A549 (cell line): Measurements from ENCODE around the gene MYNN. TPM values are rescaled to one million over a fixed set of nuclear protein-coding genes. Genes with fewer than 3 reads are reported as not detected.
A peak's percentile ranks its signal among the peaks of the same experiment; 100 is the strongest.

Source experiments
- ATAC-seq, 2 experiments: fragments of 200-7000 bp in 1 of 2; fragments of >200 bp in 1 of 2; cut with Nextera tagmentation in 1 of 2; cut with Tn5 transposase in 1 of 2; 3 replicates each; pipeline versions ENCODE4 v1.8.0 to v1.9.1; 2018 to 2020; ENCODE audit warnings: mild to moderate bottlenecking in 1 of 2, moderate library complexity in 1 of 2
- CTCF ChIA-PET: fragments of 300-600 bp; sonication (Branson Sonifier 250); formaldehyde crosslinking; extraction: SDS; loops from one replicate; lab custom pipeline; 2021; ENCODE audit warnings: antibody characterized with exemption, inconsistent platforms; lab: Yijun Ruan, JAX
- POLR2A ChIA-PET: fragments of 350-600 bp; formaldehyde crosslinking; extraction: SDS; loops from one replicate; lab custom pipeline; 2021; ENCODE audit warnings: antibody characterized with exemption, inconsistent platforms; lab: Yijun Ruan, JAX
- DNase-seq, 2 experiments: peaks; one replicate each; pipeline versions ENCODE4 v3.0.0 to v3.0.0-alpha.2; 2011 to 2016; ENCODE audit warnings: low read depth in 1 of 2, low spot score in 1 of 2
- FAIRE-seq: peaks from 2 replicates; lab custom pipeline; 2011; peaks lifted over from hg19 to GRCh38; lab: Jason Lieb, UNC
- H3K27ac ChIP-seq, 2 experiments: fragments of >200 bp; sonication (Bioruptor Twin); formaldehyde crosslinking; 3 replicates each; pipeline ENCODE4 v1.5.1; 2016 to 2017
- H3K4me1 ChIP-seq: fragments of >200 bp; sonication (Bioruptor Twin); formaldehyde crosslinking; 3 replicates; pipeline ENCODE4 v1.6.1; 2016
- H3K4me2 ChIP-seq: fragments of >200 bp; sonication (Bioruptor Twin); formaldehyde crosslinking; 3 replicates; pipeline ENCODE4 v1.6.1; 2016
- H3K4me3 ChIP-seq: fragments of >200 bp; sonication (Bioruptor Twin); formaldehyde crosslinking; 3 replicates; pipeline ENCODE4 v1.5.1; 2016
- H3K9me3 ChIP-seq: fragments of >200 bp; sonication (Bioruptor Twin); formaldehyde crosslinking; 3 replicates; pipeline ENCODE4 v1.6.1; 2016
- CBX2 ChIP-seq: fragments of 200-600 bp; sonication (generic); IDR thresholded peaks from 2 replicates; pipeline ENCODE4 v1.6.1; 2016; ENCODE audit warnings: low read depth, mild to moderate bottlenecking, borderline replicate concordance
- CEBPB ChIP-seq, 2 experiments: fragments of >200 bp in 1 of 2; sonication (Bioruptor Twin) in 1 of 2; formaldehyde crosslinking in 1 of 2; IDR thresholded peaks; 2 replicates each; pipeline ENCODE4 v1.6.1; 2012 to 2016
- EHF ChIP-seq: fragments of 250-450 bp; sonication (Bioruptor Pico); IDR thresholded peaks from 2 replicates; pipeline ENCODE4 v1.5.0; 2020; ENCODE audit warnings: mild to moderate bottlenecking
- FOSB ChIP-seq: fragments of 250-450 bp; sonication (Bioruptor Pico); IDR thresholded peaks from 2 replicates; pipeline ENCODE4 v1.5.0; 2020; ENCODE audit warnings: mild to moderate bottlenecking, moderate library complexity
- FOSL2 ChIP-seq, 2 experiments: fragments of 450-650 bp in 1 of 2; fragments of >200 bp in 1 of 2; sonication (Bioruptor Twin) in 1 of 2; formaldehyde crosslinking; IDR thresholded peaks; 2 replicates each; pipeline versions ENCODE4 v1.5.0 to v1.6.1; 2016 to 2020; ENCODE audit warnings: mild to moderate bottlenecking in 1 of 2, moderate library complexity in 1 of 2
- HDAC2 ChIP-seq: fragments of 200-600 bp; sonication (generic); IDR thresholded peaks from 2 replicates; pipeline ENCODE4 v1.6.1; 2016
- HOXA7 ChIP-seq: fragments of 250-450 bp; sonication (Bioruptor Pico); IDR thresholded peaks from 2 replicates; pipeline ENCODE4 v1.5.0; 2020; ENCODE audit warnings: mild to moderate bottlenecking, moderate library complexity
- JUNB ChIP-seq: fragments of >200 bp; sonication (Bioruptor Twin); formaldehyde crosslinking; IDR thresholded peaks from 2 replicates; pipeline ENCODE4 v1.6.1; 2016
- KDM1A ChIP-seq: fragments of 200-600 bp; sonication (generic); IDR thresholded peaks from 2 replicates; pipeline ENCODE4 v1.6.1; 2016; ENCODE audit warnings: low read depth, mild to moderate bottlenecking
- MAFK ChIP-seq: fragments of 450-650 bp; IDR thresholded peaks from 2 replicates; pipeline ENCODE4 v1.6.1; 2014; ENCODE audit not compliant: partially characterized antibody
- NPAS2 ChIP-seq: fragments of 250-450 bp; sonication (Bioruptor Pico); IDR thresholded peaks from 2 replicates; pipeline ENCODE4 v1.8.0; 2022; ENCODE audit warnings: mild to moderate bottlenecking, moderate library complexity, borderline replicate concordance
- RCOR1 ChIP-seq: fragments of 150-350 bp; IDR thresholded peaks from 2 replicates; pipeline ENCODE4 v1.6.1; 2014; ENCODE audit warnings: antibody characterized with exemption, low read length, low read depth
- RFX5 ChIP-seq: fragments of 450-650 bp; IDR thresholded peaks from 2 replicates; pipeline ENCODE4 v1.7.1; 2014; ENCODE audit warnings: antibody characterized with exemption, mild to moderate bottlenecking, moderate library complexity
- SREBF2 ChIP-seq: fragments of 450-650 bp; IDR thresholded peaks from 2 replicates; pipeline ENCODE4 v1.6.1; 2014; ENCODE audit warnings: mild to moderate bottlenecking, moderate library complexity
- TFCP2L1 ChIP-seq: fragments of 250-450 bp; sonication (Bioruptor Pico); IDR thresholded peaks from 2 replicates; pipeline ENCODE4 v1.5.0; 2021; ENCODE audit warnings: mild to moderate bottlenecking
- ZC3H11A ChIP-seq: fragments of 450-650 bp; IDR thresholded peaks from 2 replicates; pipeline ENCODE4 v1.6.1; 2014; ENCODE audit warnings: antibody characterized with exemption, mild to moderate bottlenecking
- WGBS: methylation state at CpG from one replicate; pipeline ENCODE4 v1.1.6; 2017; ENCODE audit errors: missing lambda C conversion rate; 5-methylcytosine and 5-hydroxymethylcytosine counted together
- polyA plus RNA-seq, 4 experiments: library from polyadenylated mRNA; depleted of rRNA in 3 of 4; stranded (reverse); fragments of >200 nt; fragmentation: RNase III in 1 of 4; extraction: RNeasy Plus Mini Kit Qiagen cat#74134 plus additional on column Dnase treatment in 1 of 4; gene quantifications; 2 replicates in 3 of 4; 3 replicates in 1 of 4; pipeline ENCODE4 v1.2.3, GENCODE V29; 2011 to 2017
- TF ChIP-seq, protein P1 (sequence below): fragments of >200 bp; sonication (Bioruptor Twin); formaldehyde crosslinking; IDR thresholded peaks from 2 replicates; pipeline ENCODE4 v1.6.1; 2016
- TF ChIP-seq, protein P2 (sequence below): fragments of 250-450 bp; sonication (Bioruptor Pico); IDR thresholded peaks from 2 replicates; pipeline ENCODE4 v1.5.0; 2021; ENCODE audit warnings: mild to moderate bottlenecking, moderate library complexity, borderline replicate concordance
- TF ChIP-seq, protein P3 (sequence below): IDR thresholded peaks from 2 replicates; pipeline ENCODE4 v1.6.1; 2012
- TF ChIP-seq, protein P4 (sequence below): fragments of >200 bp; sonication (Bioruptor Twin); formaldehyde crosslinking; IDR thresholded peaks from 3 replicates; pipeline ENCODE4 v1.5.1; 2016

MYNN gene
- polyA plus RNA-seq, 2 of the 4 experiments (the other 2 are of a cell fraction), result 12.0 to 31.6 TPM

DNA sequence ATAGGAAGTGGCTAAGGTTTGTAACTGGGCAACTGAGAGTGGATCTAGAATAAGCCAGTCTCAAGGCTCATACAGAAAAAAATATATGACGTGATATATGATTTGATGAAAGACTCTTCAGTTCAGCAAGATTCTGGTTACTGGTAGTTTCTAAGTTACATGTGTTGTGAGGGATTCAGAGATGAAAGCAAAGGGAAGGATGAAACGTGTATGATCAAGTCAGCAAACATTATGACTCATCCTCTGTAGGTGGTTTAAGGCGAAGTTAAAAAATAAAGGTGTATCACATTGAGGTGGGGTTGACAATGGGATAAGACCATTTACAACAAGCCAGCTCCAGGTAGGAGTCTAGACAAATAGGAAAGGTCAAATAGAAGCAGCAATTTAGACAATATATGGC, 24.5 kb upstream of the MYNN start:
- no peak overlapping the region for H3K4me3 ChIP-seq
- H3K27ac ChIP-seq, result no peak overlapping the region
- CTCF ChIA-PET, result no interaction called here
- POLR2A ChIA-PET, result no interaction called here
- DNase-seq (no peak), ATAC-seq (no peak), FAIRE-seq (no peak)
- TF ChIP-seq, protein P1, sequence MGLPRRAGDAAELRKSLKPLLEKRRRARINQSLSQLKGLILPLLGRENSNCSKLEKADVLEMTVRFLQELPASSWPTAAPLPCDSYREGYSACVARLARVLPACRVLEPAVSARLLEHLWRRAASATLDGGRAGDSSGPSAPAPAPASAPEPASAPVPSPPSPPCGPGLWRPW, result no peak
- no peak for TF ChIP-seq FOSL2 (IDR thresholded peaks at IDR 0.05)
- peak; percentile 66; the same call in 1 of the 2 replicates for TF ChIP-seq FOSL2 (CRISPR knock-in tag; IDR thresholded peaks at IDR 0.05)
- no peaks in the 10 kb centered on the region for H3K9me3 ChIP-seq
- whole genome bisulfite sequencing, result 17% methylated on average over 3 of the region's 3 CpGs
- no peak overlapping the region for H3K4me2 ChIP-seq
- H3K4me1 ChIP-seq, result no peaks in the 10 kb centered on the region

DNA sequence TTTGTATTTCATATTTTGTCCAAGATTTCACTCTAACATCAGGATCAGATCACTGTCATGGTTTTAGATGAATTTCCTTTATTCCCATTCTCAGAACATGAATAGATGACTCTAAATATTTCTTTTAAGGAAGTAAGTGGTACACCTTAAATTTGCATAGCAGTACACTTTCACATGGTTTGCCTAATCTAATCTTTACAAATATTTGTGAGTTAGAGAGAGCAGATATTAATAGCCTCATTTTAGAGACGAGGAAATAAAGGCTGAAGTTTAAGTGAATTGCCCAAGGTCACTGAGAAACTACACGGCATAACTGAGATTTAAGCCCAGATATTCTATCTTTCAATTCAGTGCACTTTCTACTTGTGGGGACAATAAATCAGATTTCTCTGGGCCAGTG, 22.5 kb upstream of the MYNN start:
- Histone ChIP-seq H3K4me2 (no peak overlapping the region), H3K9me3 (no peaks in the 10 kb centered on the region), H3K27ac (no peak overlapping the region), H3K4me3 (no peak overlapping the region), H3K4me1 (no peaks in the 10 kb centered on the region)
- no peak for ATAC-seq
- WGBS, result 24% methylated on average over 2 of the region's 2 CpGs
- DNase-seq, result no peak
- FAIRE-seq, result no peak
- ChIA-PET CTCF (no interaction called here), POLR2A (interaction anchor here (1.6 kb wide), 1 partner anchor 14 kb away, joined by 4 read pairs; the partner anchor contains the start of gene TERC)
- TF ChIP-seq ZC3H11A (no peak), CEBPB (IDR thresholded peaks at IDR 0.05) (no peak), CBX2 (no peak), RCOR1 (no peak)

DNA sequence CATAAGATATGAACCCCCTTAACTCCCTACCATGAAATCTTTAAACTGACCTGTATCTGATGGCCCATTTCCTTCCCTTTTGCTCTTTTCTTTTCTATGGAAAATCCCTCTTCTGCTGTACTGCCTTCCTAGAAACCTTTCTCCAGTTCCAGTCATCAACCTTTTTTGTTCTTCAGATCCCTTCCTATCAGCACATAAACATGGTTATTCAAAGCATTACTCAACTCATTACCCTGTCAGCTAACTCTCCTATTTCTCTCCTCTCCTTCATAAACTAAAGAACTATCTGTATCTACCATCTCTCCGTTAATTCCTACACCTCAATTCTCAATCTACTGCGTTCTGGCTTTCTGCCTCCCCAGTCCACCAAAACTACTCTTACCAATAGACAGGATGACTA, 21.3 kb upstream of the MYNN start:
- Histone ChIP-seq H3K4me3 (no peak overlapping the region), H3K4me1 (no peaks in the 10 kb centered on the region), H3K4me2 (no peak overlapping the region), H3K9me3 (no peaks in the 10 kb centered on the region), H3K27ac (no peak overlapping the region)
- ATAC-seq (no peak), DNase-seq (no peak), FAIRE-seq (no peak)
- no peak for TF ChIP-seq RFX5
- no peak for TF ChIP-seq SREBF2
- TF ChIP-seq TFCP2L1, result no peak
- TF ChIP-seq, protein P2, sequence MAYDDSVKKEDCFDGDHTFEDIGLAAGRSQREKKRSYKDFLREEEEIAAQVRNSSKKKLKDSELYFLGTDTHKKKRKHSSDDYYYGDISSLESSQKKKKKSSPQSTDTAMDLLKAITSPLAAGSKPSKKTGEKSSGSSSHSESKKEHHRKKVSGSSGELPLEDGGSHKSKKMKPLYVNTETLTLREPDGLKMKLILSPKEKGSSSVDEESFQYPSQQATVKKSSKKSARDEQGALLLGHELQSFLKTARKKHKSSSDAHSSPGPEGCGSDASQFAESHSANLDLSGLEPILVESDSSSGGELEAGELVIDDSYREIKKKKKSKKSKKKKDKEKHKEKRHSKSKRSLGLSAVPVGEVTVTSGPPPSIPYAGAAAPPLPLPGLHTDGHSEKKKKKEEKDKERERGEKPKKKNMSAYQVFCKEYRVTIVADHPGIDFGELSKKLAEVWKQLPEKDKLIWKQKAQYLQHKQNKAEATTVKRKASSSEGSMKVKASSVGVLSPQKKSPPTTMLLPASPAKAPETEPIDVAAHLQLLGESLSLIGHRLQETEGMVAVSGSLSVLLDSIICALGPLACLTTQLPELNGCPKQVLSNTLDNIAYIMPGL (CRISPR knock-in tag), result no peak
- no peak for TF ChIP-seq NPAS2
- no peak for TF ChIP-seq KDM1A
- TF ChIP-seq EHF, result no peak
- TF ChIP-seq, protein P3, sequence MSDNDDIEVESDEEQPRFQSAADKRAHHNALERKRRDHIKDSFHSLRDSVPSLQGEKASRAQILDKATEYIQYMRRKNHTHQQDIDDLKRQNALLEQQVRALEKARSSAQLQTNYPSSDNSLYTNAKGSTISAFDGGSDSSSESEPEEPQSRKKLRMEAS, result no peak
- no peak for TF ChIP-seq MAFK
- TF ChIP-seq HDAC2, result no peak
- TF ChIP-seq, protein P4, sequence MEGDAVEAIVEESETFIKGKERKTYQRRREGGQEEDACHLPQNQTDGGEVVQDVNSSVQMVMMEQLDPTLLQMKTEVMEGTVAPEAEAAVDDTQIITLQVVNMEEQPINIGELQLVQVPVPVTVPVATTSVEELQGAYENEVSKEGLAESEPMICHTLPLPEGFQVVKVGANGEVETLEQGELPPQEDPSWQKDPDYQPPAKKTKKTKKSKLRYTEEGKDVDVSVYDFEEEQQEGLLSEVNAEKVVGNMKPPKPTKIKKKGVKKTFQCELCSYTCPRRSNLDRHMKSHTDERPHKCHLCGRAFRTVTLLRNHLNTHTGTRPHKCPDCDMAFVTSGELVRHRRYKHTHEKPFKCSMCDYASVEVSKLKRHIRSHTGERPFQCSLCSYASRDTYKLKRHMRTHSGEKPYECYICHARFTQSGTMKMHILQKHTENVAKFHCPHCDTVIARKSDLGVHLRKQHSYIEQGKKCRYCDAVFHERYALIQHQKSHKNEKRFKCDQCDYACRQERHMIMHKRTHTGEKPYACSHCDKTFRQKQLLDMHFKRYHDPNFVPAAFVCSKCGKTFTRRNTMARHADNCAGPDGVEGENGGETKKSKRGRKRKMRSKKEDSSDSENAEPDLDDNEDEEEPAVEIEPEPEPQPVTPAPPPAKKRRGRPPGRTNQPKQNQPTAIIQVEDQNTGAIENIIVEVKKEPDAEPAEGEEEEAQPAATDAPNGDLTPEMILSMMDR, result no peak
- no peak for TF ChIP-seq JUNB
- TF ChIP-seq RCOR1, result no peak
- no peak for TF ChIP-seq FOSB (CRISPR knock-in tag)
- TF ChIP-seq CEBPB (IDR thresholded peaks at IDR 0.05), result no peak
- no peak for TF ChIP-seq HOXA7 (CRISPR knock-in tag)
- 33% methylated on average over 2 of the region's 2 CpGs for WGBS
- ChIA-PET CTCF (interaction anchor here (0.8 kb wide), 1 partner anchor 11 kb away, joined by 3 read pairs; no protein-coding TSS in a partner anchor), POLR2A (interaction anchor here (1.6 kb wide), 1 partner anchor 13 kb away, joined by 4 read pairs; the partner anchor contains the start of gene TERC)
